ENCODE results near the gene IGSF9B. TPM values are rescaled to one million over a fixed set of nuclear protein-coding genes. Genes with fewer than 3 reads are reported as not detected.
A peak's percentile ranks its signal among the peaks of the same experiment; 100 is the strongest.

Gene IGSF9B
- total RNA-seq, 1 donor from 2014 or later = 10.1 TPM

DNA sequence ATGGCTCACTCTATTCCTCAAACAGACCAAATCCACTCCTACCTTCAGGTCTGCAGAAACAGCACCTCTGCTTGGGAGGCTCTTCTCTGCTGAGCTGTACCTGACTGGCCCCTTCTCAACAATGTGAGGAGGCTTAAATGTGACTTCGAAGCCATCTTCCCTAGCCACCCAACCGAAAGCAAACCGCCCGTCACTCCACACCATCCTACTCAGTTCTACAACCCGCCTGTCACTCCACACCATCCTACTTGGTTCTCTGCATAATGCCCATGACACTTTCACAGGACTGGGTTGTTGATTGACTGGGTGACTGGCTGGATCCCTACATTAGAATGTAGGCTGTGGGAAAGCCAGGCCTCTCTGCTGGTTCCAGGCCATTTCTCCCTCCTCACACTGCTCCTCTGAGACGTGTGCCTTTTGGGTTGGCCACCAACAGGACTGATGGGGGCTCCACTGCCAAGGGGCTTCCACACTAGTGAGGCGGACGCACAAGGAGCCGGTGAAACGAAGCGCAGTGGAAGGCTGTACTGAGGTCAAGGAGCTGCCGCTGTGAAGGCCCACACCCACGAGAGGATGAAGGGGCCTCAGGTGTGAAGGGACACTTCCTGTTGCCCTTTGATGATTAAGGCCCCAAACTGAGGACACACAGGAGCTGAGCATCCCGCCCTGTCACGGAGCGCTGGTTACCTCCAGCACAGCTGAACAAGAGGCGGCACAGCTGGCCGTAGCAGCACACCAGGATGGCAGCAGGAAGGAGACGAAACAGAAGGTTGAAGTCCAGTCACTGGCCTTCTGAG, 64.0 kb downstream of the IGSF9B start:
- intact Hi-C loops (cut with DNase I) = no loop called here
- no peak overlapping the region for H3K4me3 ChIP-seq
- peak in 1 of 2 donors; percentile 55 for DNase-seq (ENCODE audit: extremely low spot score in 2 of 2)

DNA sequence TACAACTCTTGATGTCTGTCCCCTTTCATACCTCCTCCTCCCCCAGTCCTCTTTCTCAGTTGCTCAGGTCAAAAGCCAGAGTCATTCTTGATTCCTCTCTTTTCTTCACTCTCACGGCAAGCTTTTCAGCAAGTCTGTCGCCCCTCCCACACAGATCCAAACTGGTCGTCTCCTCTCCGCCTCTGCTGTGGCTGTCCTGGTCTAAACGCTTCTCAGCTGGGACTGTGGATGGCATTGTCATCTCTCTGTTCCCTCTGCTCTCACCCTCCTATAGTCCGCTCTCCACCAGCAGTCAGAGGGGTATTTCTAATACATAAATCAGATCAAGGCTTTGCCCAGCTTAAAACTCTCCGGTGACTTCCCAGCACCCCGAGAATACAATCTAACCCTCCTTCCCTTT, 64.6 kb downstream of the IGSF9B start:
- Histone ChIP-seq H3K27me3 (no peaks in the 10 kb centered on the region), H3K27ac (no peak overlapping the region), H3K36me3 (no peaks in the 10 kb centered on the region), H3K9me3 (no peaks in the 10 kb centered on the region), H3K4me3 (no peak overlapping the region), H3K4me1 (no peaks in the 10 kb centered on the region)
- DNase-seq (ENCODE audit: extremely low spot score in 2 of 2) = peak in 1 of 2 donors; percentile 40
- intact Hi-C loops (cut with DNase I) = no loop called here
- TF ChIP-seq, protein P1, sequence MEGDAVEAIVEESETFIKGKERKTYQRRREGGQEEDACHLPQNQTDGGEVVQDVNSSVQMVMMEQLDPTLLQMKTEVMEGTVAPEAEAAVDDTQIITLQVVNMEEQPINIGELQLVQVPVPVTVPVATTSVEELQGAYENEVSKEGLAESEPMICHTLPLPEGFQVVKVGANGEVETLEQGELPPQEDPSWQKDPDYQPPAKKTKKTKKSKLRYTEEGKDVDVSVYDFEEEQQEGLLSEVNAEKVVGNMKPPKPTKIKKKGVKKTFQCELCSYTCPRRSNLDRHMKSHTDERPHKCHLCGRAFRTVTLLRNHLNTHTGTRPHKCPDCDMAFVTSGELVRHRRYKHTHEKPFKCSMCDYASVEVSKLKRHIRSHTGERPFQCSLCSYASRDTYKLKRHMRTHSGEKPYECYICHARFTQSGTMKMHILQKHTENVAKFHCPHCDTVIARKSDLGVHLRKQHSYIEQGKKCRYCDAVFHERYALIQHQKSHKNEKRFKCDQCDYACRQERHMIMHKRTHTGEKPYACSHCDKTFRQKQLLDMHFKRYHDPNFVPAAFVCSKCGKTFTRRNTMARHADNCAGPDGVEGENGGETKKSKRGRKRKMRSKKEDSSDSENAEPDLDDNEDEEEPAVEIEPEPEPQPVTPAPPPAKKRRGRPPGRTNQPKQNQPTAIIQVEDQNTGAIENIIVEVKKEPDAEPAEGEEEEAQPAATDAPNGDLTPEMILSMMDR (IDR thresholded peaks at IDR 0.05) = no peak
- no peak for TF ChIP-seq POLR2AphosphoS5 (IDR thresholded peaks at IDR 0.05; ENCODE audit: insufficient read depth in 1 of 2, low read depth in 1 of 2)

More for the DNA sequence above, 64.0 kb downstream of the IGSF9B start:
- TF ChIP-seq POLR2AphosphoS5 (IDR thresholded peaks at IDR 0.05; ENCODE audit: insufficient read depth in 1 of 2, low read depth in 1 of 2) (no peak), POLR2A (IDR thresholded peaks at IDR 0.05) (no peak)
- TF ChIP-seq, protein P1 (IDR thresholded peaks at IDR 0.05) = no peak
- H3K9me3 ChIP-seq = no peaks in the 10 kb centered on the region
- no peak overlapping the region for H3K27ac ChIP-seq
- no peaks in the 10 kb centered on the region for H3K36me3 ChIP-seq
- no peaks in the 10 kb centered on the region for H3K27me3 ChIP-seq
- no peaks in the 10 kb centered on the region for H3K4me1 ChIP-seq

DNA sequence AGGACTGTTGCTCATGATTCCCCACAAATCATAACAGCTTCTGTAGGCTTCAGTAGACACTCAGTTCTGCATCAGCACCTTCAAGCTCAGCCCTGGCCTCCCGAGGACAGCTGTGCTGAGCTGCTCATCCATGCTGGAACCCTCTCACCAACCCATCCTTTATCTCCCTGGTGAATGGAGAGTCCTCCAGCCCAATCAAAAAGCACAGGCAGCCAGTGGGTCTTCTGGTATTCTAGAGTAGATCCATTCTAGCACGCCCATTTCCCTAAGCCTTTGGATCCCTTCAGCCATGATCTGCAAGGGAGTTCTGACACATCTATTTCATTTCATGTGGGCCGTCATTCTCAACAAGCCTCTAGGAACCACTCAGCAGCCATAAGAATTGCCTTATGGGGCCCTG, 66.9 kb downstream of the IGSF9B start:
- Histone ChIP-seq H3K9me3 (no peaks in the 10 kb centered on the region), H3K36me3 (no peaks in the 10 kb centered on the region), H3K4me1 (no peaks in the 10 kb centered on the region), H3K27me3 (no peaks in the 10 kb centered on the region), H3K4me3 (no peak overlapping the region), H3K27ac (no peak overlapping the region)
- no peak for TF ChIP-seq POLR2AphosphoS5 (IDR thresholded peaks at IDR 0.05; ENCODE audit: insufficient read depth in 1 of 2, low read depth in 1 of 2)
- DNase-seq (ENCODE audit: extremely low spot score in 2 of 2) = peak; percentile 52 to 67
- intact Hi-C loops (cut with DNase I) = no loop called here

DNA sequence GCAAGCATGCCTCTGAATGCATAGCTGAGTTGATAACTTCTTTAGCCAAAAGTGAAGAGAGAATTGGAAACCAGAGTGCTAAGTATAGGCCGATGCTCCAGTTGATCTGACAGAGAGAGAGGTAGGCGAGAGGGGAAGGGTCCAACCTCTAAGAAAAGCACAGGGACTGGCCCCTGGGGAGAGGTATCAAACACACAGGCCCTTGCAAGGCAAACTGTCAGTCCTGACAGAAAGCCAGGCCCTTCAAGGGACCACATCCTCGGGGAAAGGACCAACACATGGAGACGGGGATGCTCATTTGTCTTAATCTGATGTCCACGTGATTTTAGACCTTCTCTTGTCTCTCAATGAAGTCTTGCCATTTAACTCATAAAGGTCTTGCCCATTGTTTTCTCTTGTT, 67.6 kb downstream of the IGSF9B start:
- H3K27ac ChIP-seq = no peak overlapping the region
- intact Hi-C loops (cut with DNase I) = no loop called here
- H3K9me3 ChIP-seq = no peaks in the 10 kb centered on the region
- TF ChIP-seq POLR2A (IDR thresholded peaks at IDR 0.05) (no peak), POLR2AphosphoS5 (IDR thresholded peaks at IDR 0.05; ENCODE audit: insufficient read depth in 1 of 2, low read depth in 1 of 2) (no peak)
- TF ChIP-seq, protein P1 (IDR thresholded peaks at IDR 0.05) = no peak
- H3K4me1 ChIP-seq = no peaks in the 10 kb centered on the region
- H3K4me3 ChIP-seq = no peak overlapping the region
- H3K36me3 ChIP-seq = no peaks in the 10 kb centered on the region
- H3K27me3 ChIP-seq = no peaks in the 10 kb centered on the region
- DNase-seq (ENCODE audit: extremely low spot score in 2 of 2) = peak; percentile 40 to 77

DNA sequence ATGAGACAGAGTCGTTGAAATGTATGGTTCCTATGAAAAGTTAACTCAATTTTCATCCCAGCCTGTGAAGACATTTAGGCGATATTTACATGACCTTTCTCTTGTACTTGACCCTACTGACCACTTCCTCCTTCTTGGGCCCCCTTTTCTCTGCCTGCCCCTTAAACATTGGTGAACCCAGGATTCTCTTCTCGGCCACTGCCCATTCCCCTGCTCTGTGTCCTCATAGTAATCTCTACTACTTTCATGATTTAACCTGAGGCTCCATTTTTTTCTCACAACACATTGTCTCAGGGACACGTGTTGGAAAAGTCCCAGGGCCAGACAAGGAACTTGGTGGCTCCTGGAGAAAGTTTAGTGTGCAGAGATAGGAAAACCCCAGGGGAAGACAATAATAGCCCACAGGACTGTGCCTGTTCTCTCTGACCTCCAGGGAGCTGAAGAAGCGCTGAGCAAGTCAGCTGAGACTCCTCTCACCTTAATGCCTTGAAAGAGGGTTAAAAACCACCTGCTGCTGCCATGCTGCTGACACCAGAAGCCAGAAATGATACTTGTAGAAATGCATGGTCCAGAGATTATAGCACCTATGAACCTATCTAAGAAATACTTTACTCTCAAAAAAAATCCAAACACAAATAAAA, 69.0 kb downstream of the IGSF9B start:
- H3K27me3 ChIP-seq = no peaks in the 10 kb centered on the region
- no peak overlapping the region for H3K27ac ChIP-seq
- no peaks in the 10 kb centered on the region for H3K4me1 ChIP-seq
- TF ChIP-seq, protein P1 (IDR thresholded peaks at IDR 0.05) = no peak
- no peak for TF ChIP-seq POLR2AphosphoS5 (IDR thresholded peaks at IDR 0.05; ENCODE audit: insufficient read depth in 1 of 2, low read depth in 1 of 2)
- peak in 1 of 2 donors; percentile 42 for DNase-seq (ENCODE audit: extremely low spot score in 2 of 2)
- H3K36me3 ChIP-seq = no peaks in the 10 kb centered on the region
- no peak overlapping the region for H3K4me3 ChIP-seq
- intact Hi-C loops (cut with DNase I) = no loop called here
- no peaks in the 10 kb centered on the region for H3K9me3 ChIP-seq

All from vagina (tissue), 2 donors.